ENCODE measurements around the gene NEDD8.

The NEDD8 gene

GRCh38 chr14:24194873-24195185 lies 37.3 kb downstream of the NEDD8 start:
- no peak for DNase-seq

GRCh38 chr14:24194186-24194872 lies 37.8 kb downstream of the NEDD8 start:
- DNase-seq: no peak

GRCh38 chr14:24192933-24193332 lies 39.2 kb downstream of the NEDD8 start:
- DNase-seq: no peak

GRCh38 chr14:24190416-24190815 lies 41.8 kb downstream of the NEDD8 start:
- DNase-seq: no peak

- no peak for DNase-seq
Observed at GRCh38 chr14:24189460-24189859, 42.7 kb downstream of the NEDD8 start.

- no peak for DNase-seq
Observed at GRCh38 chr14:24189059-24189375, 43.1 kb downstream of the NEDD8 start.

GRCh38 chr14:24188251-24189058 lies 43.7 kb downstream of the NEDD8 start, which contains the start of gene IPO4:
Gene IPO4, minus strand, starts transcription at chr14:24188816. Its CDS starts 29 bp downstream, at chr14:24188787.
- peak; percentile 96 for DNase-seq

GRCh38 chr14:24187539-24187915 lies 44.6 kb downstream of the NEDD8 start:
- no peak for DNase-seq

GRCh38 chr14:24186831-24187538 lies 45.2 kb downstream of the NEDD8 start:
- DNase-seq: no peak

- no peak for DNase-seq
Observed at GRCh38 chr14:24185741-24186140, 46.4 kb downstream of the NEDD8 start.

GRCh38 chr14:24185026-24185425 lies 47.1 kb downstream of the NEDD8 start:
- DNase-seq: no peak

- no peak for DNase-seq
Observed at GRCh38 chr14:24184104-24184970, 47.8 kb downstream of the NEDD8 start.

GRCh38 chr14:24183014-24183481 lies 49.1 kb downstream of the NEDD8 start:
- DNase-seq: no peak

GRCh38 chr14:24182110-24182882 lies 49.9 kb downstream of the NEDD8 start:
- no peak for DNase-seq

GRCh38 chr14:24181371-24182077 lies 50.6 kb downstream of the NEDD8 start:
- no peak for DNase-seq

- no peak for DNase-seq
Observed at GRCh38 chr14:24179961-24180796, 52.0 kb downstream of the NEDD8 start.

GRCh38 chr14:24179294-24179960 lies 52.7 kb downstream of the NEDD8 start:
- no peak for DNase-seq

- no peak for DNase-seq
Observed at GRCh38 chr14:24178399-24179178, 53.6 kb downstream of the NEDD8 start.

GRCh38 chr14:24177891-24178290 lies 54.3 kb downstream of the NEDD8 start:
- DNase-seq: no peak
